HEK293 (cell line): ENCODE data around the gene ZC3H8.

Source experiments
- CTCF ChIA-PET: fragments of 350-600 bp; formaldehyde crosslinking; extraction: SDS; loops from one replicate; lab custom pipeline; 2021; ENCODE audit warnings: antibody characterized with exemption; lab: Yijun Ruan, JAX
- POLR2A ChIA-PET: fragments of 300-600 bp; formaldehyde crosslinking; extraction: SDS; loops from one replicate; lab custom pipeline; 2020; ENCODE audit warnings: antibody characterized with exemption, inconsistent platforms; lab: Yijun Ruan, JAX
- H3K27ac ChIP-seq: fragments of 200-500 bp; sonication (Bioruptor generic); 2 replicates; pipeline ENCODE4 v1.5.1; 2014; ENCODE audit warnings: low read depth, low read length, control low read depth, inconsistent platforms; ENCODE audit errors: extremely low read depth
- H3K36me3 ChIP-seq, 2 experiments: fragments of 200-500 bp in 1 of 2; sonication (Bioruptor generic) in 1 of 2; 1 replicate in 1 of 2; 2 replicates in 1 of 2; pipeline ENCODE4 v1.5.1; 2014 to 2017; ENCODE audit warnings: inconsistent platforms in 2 of 2, low read length in 2 of 2; ENCODE audit not compliant: control insufficient read depth in 2 of 2, insufficient read depth in 1 of 2
- H3K4me1 ChIP-seq: fragments of 200-500 bp; sonication (Bioruptor generic); 2 replicates; pipeline ENCODE4 v1.5.1; 2014; ENCODE audit warnings: mild to moderate bottlenecking, low read length, inconsistent platforms; ENCODE audit not compliant: control insufficient read depth, insufficient read depth
- H3K4me3 ChIP-seq: 2 replicates; pipeline ENCODE4 v1.5.1; 2011; ENCODE audit warnings: low read depth, mild to moderate bottlenecking, control low read depth, low read length, moderate library complexity
- H3K9me3 ChIP-seq: fragments of 200-500 bp; sonication (Bioruptor generic); 2 replicates; pipeline ENCODE4 v1.5.1; 2014; ENCODE audit warnings: low read depth, low read length, inconsistent platforms; ENCODE audit not compliant: control insufficient read depth, insufficient read depth
- AEBP2 ChIP-seq: fragments of 450-650 bp; formaldehyde crosslinking; IDR thresholded peaks from 2 replicates; pipeline ENCODE4 v1.5.1; 2016; ENCODE audit warnings: missing biosample characterization, missing genetic modification characterization, borderline replicate concordance
- ZBTB17 ChIP-seq: fragments of 450-650 bp; formaldehyde crosslinking; IDR thresholded peaks from 2 replicates; pipeline ENCODE4 v1.5.1; 2016; ENCODE audit warnings: missing biosample characterization, missing genetic modification characterization
- ZBTB8A ChIP-seq: fragments of 450-650 bp; formaldehyde crosslinking; IDR thresholded peaks from 2 replicates; pipeline ENCODE4 v1.5.1; 2016; ENCODE audit warnings: missing biosample characterization, missing genetic modification characterization
- ZNF112 ChIP-seq: fragments of 450-650 bp; formaldehyde crosslinking; IDR thresholded peaks from 2 replicates; pipeline ENCODE4 v1.5.0; 2017; ENCODE audit warnings: missing biosample characterization, missing genetic modification characterization
- ZNF138 ChIP-seq: fragments of 450-650 bp; formaldehyde crosslinking; IDR thresholded peaks from 2 replicates; pipeline ENCODE4 v1.5.1; 2016; ENCODE audit warnings: missing biosample characterization, missing genetic modification characterization, borderline replicate concordance
- ZNF223 ChIP-seq: fragments of 450-650 bp; formaldehyde crosslinking; IDR thresholded peaks from 2 replicates; pipeline ENCODE4 v1.5.1; 2016; ENCODE audit warnings: missing biosample characterization, missing genetic modification characterization
- ZNF24 ChIP-seq: fragments of 450-650 bp; formaldehyde crosslinking; IDR thresholded peaks from 2 replicates; pipeline ENCODE4 v1.5.1; 2016; ENCODE audit warnings: missing biosample characterization, missing genetic modification characterization
- ZNF350 ChIP-seq: fragments of 450-650 bp; formaldehyde crosslinking; IDR thresholded peaks from 2 replicates; pipeline ENCODE4 v1.5.0; 2017; ENCODE audit warnings: missing biosample characterization, mild to moderate bottlenecking, missing genetic modification characterization
- ZNF423 ChIP-seq: fragments of 450-650 bp; formaldehyde crosslinking; IDR thresholded peaks from 2 replicates; pipeline ENCODE4 v1.5.1; 2016; ENCODE audit warnings: missing biosample characterization, missing genetic modification characterization
- ZNF433 ChIP-seq: fragments of 450-650 bp; formaldehyde crosslinking; IDR thresholded peaks from 2 replicates; pipeline ENCODE4 v1.5.1; 2016; ENCODE audit warnings: missing biosample characterization, missing genetic modification characterization, low read depth
- ZNF513 ChIP-seq: fragments of 450-650 bp; IDR thresholded peaks from 2 replicates; pipeline ENCODE4 v1.5.1; 2018; ENCODE audit warnings: missing biosample characterization, missing genetic modification characterization
- ZNF571 ChIP-seq: fragments of 450-650 bp; formaldehyde crosslinking; IDR thresholded peaks from 2 replicates; pipeline ENCODE4 v1.5.0; 2017; ENCODE audit warnings: missing biosample characterization, missing genetic modification characterization
- ZNF621 ChIP-seq: fragments of 450-650 bp; formaldehyde crosslinking; IDR thresholded peaks from 2 replicates; pipeline ENCODE4 v1.5.1; 2017; ENCODE audit warnings: missing biosample characterization, missing genetic modification characterization
- ZNF623 ChIP-seq: fragments of 450-650 bp; formaldehyde crosslinking; IDR thresholded peaks from 2 replicates; pipeline ENCODE4 v1.5.1; 2016; ENCODE audit warnings: missing biosample characterization, missing genetic modification characterization
- ZNF747 ChIP-seq: fragments of 450-650 bp; formaldehyde crosslinking; IDR thresholded peaks from 2 replicates; pipeline ENCODE4 v1.5.1; 2016; ENCODE audit warnings: missing biosample characterization, missing genetic modification characterization
- ZNF76 ChIP-seq: fragments of 450-650 bp; formaldehyde crosslinking; IDR thresholded peaks from 2 replicates; pipeline ENCODE4; 2016; ENCODE audit warnings: low read depth, missing biosample characterization, missing genetic modification characterization, borderline replicate concordance
- ZNF837 ChIP-seq: fragments of 450-650 bp; formaldehyde crosslinking; IDR thresholded peaks from 2 replicates; pipeline ENCODE4 v1.5.1; 2016; ENCODE audit warnings: missing biosample characterization, missing genetic modification characterization
- ZXDB ChIP-seq: fragments of 450-650 bp; formaldehyde crosslinking; IDR thresholded peaks from 2 replicates; pipeline ENCODE4 v1.5.1; 2016; ENCODE audit warnings: missing biosample characterization, missing genetic modification characterization
- TF ChIP-seq, protein P1 (sequence below): sonication (generic); formaldehyde crosslinking; IDR thresholded peaks from 2 replicates; pipeline ENCODE4 v1.8.1; 2022; ENCODE audit warnings: mild to moderate bottlenecking, moderate library complexity, missing genetic modification reagents
- TF ChIP-seq, protein P2 (sequence below): fragments of 450-650 bp; formaldehyde crosslinking; optimal IDR thresholded peaks from 2 replicates; pipeline ENCODE3; 2016; ENCODE audit warnings: missing biosample characterization, mild to moderate bottlenecking, missing genetic modification characterization
- TF ChIP-seq, protein P3 (sequence below): fragments of 450-650 bp; formaldehyde crosslinking; IDR thresholded peaks from 2 replicates; pipeline ENCODE4 v1.5.1; 2017; ENCODE audit warnings: missing biosample characterization, missing genetic modification characterization

ZC3H8 gene

GRCh38 chr2:112163541-112163981 lies 91.3 kb downstream of the ZC3H8 start:
- Histone ChIP-seq H3K9me3 (no peaks in the 10 kb centered on the region), H3K36me3 (no peaks in the 10 kb centered on the region), H3K4me1 (no peaks in the 10 kb centered on the region), H3K27ac (no peak overlapping the region), H3K4me3 (no peak overlapping the region)
- TF ChIP-seq ZNF138 (no peak), ZNF423 (tag by site-specific recombination) (no peak), ZNF513 (no peak), ZBTB17 (tag by site-specific recombination) (no peak), ZNF24 (tag by site-specific recombination) (no peak)
- TF ChIP-seq, protein P1, sequence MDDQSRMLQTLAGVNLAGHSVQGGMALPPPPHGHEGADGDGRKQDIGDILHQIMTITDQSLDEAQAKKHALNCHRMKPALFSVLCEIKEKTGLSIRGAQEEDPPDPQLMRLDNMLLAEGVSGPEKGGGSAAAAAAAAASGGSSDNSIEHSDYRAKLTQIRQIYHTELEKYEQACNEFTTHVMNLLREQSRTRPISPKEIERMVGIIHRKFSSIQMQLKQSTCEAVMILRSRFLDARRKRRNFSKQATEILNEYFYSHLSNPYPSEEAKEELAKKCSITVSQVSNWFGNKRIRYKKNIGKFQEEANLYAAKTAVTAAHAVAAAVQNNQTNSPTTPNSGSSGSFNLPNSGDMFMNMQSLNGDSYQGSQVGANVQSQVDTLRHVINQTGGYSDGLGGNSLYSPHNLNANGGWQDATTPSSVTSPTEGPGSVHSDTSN (CRISPR knock-in tag) = no peak
- TF ChIP-seq, protein P2, sequence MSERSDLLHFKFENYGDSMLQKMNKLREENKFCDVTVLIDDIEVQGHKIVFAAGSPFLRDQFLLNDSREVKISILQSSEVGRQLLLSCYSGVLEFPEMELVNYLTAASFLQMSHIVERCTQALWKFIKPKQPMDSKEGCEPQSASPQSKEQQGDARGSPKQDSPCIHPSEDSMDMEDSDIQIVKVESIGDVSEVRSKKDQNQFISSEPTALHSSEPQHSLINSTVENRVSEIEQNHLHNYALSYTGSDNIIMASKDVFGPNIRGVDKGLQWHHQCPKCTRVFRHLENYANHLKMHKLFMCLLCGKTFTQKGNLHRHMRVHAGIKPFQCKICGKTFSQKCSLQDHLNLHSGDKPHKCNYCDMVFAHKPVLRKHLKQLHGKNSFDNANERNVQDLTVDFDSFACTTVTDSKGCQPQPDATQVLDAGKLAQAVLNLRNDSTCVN (tag by site-specific recombination) = no peak
- CTCF ChIA-PET = no interaction called here
- POLR2A ChIA-PET = no interaction called here

DNA sequence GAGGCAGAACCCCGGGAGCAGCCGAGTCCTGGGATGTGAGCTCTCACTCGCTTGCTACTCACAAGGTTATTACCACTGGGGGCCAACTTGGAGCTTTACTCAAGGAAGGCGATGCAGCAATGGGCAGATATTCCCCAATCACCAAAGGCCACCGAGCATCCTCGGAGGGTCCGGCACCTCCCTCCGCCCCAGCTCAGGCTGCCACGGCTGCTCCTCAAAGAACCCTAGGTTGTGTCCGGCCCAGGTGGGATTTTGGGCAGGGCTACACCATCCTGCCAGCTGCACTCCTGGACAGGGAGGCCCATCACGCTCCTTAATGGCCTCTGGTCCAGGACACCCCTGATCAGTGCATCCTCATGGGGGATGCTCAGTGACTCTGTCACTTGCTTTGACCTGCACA lies 91.9 kb downstream of the ZC3H8 start:
- CTCF ChIA-PET = interaction anchor here (0.6 kb wide), 1 partner anchor 261 kb away, joined by 3 read pairs; no protein-coding TSS in a partner anchor
- Histone ChIP-seq H3K36me3 (no peaks in the 10 kb centered on the region), H3K4me1 (no peaks in the 10 kb centered on the region), H3K27ac (no peak overlapping the region), H3K9me3 (no peaks in the 10 kb centered on the region), H3K4me3 (no peak overlapping the region)
- POLR2A ChIA-PET = no interaction called here
- TF ChIP-seq ZNF571 (tag by site-specific recombination) = no peak
- TF ChIP-seq ZNF837 (tag by site-specific recombination) = no peak
- TF ChIP-seq ZNF747 = no peak
- no peak for TF ChIP-seq ZNF433 (tag by site-specific recombination)
- TF ChIP-seq ZBTB8A (tag by site-specific recombination) = no peak
- TF ChIP-seq ZXDB (tag by site-specific recombination) = no peak
- no peak for TF ChIP-seq ZNF138
- TF ChIP-seq ZNF76 (tag by site-specific recombination) = no peak
- no peak for TF ChIP-seq ZNF223 (tag by site-specific recombination)
- TF ChIP-seq, protein P3, sequence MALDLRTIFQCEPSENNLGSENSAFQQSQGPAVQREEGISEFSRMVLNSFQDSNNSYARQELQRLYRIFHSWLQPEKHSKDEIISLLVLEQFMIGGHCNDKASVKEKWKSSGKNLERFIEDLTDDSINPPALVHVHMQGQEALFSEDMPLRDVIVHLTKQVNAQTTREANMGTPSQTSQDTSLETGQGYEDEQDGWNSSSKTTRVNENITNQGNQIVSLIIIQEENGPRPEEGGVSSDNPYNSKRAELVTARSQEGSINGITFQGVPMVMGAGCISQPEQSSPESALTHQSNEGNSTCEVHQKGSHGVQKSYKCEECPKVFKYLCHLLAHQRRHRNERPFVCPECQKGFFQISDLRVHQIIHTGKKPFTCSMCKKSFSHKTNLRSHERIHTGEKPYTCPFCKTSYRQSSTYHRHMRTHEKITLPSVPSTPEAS (tag by site-specific recombination) = no peak
- TF ChIP-seq ZNF112 = no peak
- TF ChIP-seq ZNF623 (tag by site-specific recombination) = no peak
- no peak for TF ChIP-seq ZNF621 (tag by site-specific recombination)
- no peak for TF ChIP-seq AEBP2 (tag by site-specific recombination)
- TF ChIP-seq ZNF350 = no peak
